Activated T-cell treated with anti-CD3 and anti-CD28 coated beads for 24 hours (primary cell): ENCODE results near the gene GRIK3.

Experiments used
- DNase-seq: peaks from one replicate; pipeline ENCODE4 v3.0.0-alpha.2; 2020; ENCODE audit warnings: low read depth

The GRIK3 gene

DNA sequence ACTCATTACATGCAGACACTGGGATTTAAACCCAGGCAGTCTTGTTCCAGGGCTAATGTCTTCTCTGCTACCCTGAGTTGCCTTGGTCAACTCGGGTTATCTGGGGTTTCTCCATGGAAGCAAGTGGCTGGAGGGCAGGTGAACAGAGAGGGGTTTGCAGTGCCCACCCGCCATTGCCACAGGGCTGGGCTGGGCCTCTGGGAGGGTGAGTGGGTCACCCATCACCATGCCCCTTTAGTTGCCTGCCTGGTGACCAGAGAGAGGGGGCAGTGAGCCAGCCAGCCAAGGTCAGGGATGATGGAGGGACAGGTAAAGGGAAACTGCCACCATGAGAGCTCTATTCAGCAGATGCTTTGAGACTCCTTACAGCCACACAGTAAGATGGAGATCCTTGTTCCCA is 53.2 kb downstream of the GRIK3 start:
- DNase-seq: no peak

DNA sequence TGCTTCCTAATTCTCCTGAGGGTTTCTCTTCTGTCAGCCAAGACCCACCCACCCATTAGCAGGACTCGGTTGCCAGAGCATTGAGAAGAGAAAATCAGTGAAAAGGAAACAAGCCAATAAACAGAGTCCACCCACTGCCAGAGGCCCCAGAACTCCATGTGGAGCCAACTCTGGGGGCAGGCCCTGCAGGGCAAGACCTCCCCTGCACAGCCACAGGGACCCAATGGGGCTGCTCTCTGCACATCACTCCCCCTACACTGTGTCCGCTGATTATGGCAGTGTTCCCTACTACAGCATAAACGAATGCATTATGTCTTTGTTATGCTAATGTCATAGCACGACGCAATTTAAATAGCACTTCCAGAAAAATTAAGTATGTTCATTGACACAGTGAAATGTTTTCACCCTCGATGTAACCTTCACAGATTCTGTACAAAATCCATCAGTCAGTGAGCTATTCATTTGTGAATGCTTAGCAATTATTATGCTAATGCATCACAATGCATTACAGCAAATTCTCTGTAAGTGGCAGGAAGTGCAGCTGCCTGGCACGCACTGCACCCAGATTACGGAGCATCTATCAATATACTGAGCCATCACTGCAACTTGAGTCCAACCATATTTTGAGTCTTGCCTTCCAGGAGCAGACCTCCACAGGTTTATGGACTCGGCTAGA is 56.4 kb downstream of the GRIK3 start:
- no peak for DNase-seq

DNA sequence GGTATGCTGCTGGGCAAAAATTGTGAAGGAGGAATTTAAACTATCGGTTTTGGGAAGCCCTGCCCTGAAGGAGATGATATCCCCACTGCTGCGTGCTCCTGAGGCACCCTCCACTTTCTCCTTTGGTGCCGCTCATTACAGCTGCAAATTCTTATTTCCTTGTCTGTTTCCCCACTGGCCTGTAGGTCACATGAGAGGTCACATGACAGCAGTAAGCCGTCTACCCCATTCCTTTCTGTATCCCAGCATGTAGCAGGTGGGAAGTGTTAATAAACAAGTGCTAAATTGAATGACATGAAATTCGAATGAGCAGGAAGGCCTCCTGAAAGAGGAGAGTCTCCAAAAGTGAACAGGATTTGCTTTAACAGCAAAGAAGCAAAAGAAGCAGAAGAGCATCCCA is 58.7 kb downstream of the GRIK3 start:
- no peak for DNase-seq

DNA sequence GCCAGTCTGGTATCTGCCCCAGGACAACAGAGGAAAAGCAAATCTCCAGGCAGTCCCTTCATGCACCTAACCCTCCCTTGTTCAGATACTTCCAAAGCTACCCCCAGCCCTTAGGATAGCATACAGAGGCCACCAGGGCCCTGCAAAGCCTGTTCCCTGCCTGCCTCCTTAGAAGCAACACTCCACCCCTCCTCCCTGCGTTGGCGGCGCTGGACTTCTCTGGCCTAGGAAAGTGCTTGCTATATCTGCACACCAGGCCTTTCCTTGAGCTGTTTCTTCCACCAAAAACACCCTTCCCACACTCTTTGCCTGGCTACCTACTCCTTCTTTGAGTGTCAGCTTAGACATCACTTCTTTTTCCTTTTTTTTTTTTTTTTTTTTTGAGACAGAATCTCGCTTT is 61.3 kb downstream of the GRIK3 start:
- DNase-seq: no peak

DNA sequence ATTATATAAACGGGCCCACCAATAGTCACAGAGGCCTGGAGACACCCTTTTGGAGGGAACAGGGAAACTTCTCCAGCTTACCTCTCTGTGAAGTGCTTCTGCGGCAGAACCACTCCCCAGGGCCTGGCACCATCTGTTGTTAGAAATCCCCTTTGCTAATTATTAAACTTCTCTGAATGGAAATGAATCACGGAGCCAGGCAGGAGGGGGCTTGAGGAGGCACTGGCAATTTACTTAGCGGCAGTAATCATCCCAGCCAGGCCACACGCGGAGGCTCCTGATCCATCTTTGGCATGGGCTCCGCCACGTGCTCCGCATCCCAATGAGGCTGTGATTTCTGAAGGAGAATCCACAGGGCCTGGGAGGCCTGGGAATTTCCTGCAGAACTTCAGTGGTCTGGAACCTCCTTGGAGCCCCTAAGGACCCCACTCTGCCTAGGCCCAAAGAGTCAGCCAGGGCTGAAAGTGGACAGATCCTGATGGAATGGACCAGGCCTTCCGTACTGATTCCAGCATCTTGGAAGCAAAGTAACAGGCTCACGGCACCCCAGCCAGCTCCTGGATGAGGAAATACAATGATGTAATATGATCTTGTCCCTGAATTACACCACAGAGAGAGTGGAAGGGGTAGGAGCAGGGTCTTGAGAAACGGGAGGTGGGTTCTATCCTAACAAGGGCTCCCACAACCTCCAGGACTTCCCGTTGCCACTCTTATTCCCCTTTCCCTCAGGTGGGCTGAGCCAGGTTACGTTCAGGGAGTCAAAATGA is 62.3 kb downstream of the GRIK3 start:
- DNase-seq: no peak

DNA sequence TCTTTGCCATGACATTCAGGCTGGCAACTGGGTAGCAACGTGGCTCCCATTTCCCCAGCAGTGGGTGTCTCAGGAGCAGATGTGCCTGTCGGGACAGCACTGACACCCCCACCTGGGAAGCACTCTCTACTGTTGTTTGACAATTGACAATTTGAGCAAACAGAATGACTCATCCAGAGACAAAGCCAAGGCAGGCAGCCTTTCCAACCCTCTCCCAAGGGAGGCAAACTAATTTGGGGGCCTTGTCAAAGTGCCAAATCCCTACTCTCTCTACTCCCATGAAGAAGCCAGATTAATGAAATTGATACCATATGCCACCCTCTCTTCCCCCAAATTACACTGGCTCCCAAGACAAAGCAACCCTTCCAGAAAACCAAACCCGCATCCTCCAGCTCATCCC is 65.6 kb downstream of the GRIK3 start:
- DNase-seq: no peak

DNA sequence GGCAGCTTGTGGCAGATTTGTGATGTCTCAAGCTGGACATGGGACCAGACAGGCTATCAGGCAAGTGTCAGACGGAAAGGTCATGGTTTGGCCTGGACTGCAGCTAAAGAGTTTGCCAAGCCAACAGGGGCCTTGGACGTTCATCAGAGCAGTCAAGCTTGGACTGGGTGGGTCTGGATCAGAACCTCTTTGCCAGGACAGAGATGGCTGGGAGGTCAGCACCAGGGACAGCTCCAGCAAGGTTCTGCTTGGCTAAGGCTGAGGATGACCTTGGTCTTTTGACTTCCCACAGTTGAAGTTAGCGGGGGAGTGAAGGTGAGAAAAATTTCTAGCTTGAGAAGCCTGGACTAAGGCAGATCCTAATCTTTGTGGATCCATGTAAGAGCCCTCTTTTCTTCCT is 68.1 kb downstream of the GRIK3 start:
- DNase-seq: no peak

DNA sequence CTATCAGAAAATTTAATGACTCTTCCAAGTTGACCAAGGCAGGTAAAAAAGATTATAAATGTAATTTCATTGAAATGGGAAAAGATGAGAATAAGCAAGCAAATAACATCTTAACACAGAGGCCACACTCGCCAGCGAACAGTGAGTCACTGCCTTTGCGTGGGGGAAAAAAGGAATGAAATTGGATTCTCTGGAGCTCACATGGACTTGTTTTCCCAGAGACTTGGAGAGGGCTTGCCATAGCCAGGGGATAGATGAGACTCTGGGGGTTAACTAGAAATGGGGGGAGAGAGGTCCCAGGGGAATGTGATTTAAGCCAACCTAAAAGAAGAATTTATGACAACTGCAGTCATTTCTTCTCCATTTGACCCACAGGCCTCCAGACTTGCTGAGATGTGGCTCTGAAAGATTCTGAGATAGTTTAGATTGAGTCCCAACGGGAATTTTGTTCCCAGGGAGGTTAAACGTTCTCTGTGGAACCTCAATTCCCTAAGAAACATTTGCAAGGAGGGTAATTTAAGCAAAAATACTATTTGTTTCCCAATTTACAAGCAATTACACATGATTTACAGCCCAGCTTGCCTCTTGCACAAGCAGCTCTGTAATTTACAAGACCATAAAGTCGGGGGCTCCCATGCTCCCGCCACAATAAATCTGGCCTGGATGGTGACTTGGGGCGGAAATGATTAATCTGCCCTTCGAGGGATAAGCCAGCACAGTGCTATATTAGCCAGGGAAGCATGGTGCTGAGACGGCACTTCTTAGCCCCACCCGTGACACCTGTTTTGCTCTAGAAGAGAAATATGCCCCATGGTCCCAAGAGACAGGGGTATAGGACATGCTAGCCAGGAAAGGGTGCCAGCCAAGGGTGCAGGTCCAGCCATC is 68.8 kb downstream of the GRIK3 start:
- DNase-seq: no peak

DNA sequence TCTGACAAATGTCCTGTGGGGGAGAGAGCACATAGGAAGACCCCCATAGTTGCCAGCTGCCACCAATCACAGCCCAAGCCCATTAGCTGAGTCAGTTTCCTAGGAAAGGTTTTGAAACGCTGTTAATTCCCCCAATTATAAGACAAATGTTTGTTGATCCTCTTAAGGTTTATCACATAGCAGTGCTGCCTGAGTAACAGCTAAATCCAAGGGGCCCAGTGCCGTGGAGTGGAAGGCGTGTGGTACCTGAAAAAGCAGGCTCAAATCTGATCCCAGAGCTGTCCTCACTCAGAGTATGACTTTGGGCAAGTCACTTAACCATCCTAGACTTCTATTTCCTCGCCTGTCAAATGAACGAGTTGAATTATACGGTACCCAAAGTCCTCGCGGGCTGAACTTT is 69.5 kb downstream of the GRIK3 start:
- no peak for DNase-seq

DNA sequence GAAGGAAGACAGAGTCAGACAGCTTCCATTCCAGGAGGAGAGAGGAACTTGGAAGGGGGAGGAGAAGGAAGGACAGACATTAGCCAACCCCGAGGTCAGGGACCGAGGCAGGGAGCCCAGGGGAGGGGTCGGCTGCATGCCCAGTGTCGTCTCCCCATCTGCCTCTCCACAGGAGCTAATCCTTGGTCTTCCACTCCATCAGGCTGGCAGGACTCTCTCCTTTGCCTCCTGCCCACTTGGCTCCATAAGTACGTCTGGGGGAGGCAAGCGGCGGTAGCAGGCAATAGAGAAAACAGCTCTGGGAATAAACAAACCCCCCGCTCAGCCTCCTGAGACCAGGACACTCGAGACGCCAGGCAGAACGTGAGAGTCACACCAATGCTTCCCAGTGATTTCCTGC is 71.3 kb downstream of the GRIK3 start:
- DNase-seq: no peak

DNA sequence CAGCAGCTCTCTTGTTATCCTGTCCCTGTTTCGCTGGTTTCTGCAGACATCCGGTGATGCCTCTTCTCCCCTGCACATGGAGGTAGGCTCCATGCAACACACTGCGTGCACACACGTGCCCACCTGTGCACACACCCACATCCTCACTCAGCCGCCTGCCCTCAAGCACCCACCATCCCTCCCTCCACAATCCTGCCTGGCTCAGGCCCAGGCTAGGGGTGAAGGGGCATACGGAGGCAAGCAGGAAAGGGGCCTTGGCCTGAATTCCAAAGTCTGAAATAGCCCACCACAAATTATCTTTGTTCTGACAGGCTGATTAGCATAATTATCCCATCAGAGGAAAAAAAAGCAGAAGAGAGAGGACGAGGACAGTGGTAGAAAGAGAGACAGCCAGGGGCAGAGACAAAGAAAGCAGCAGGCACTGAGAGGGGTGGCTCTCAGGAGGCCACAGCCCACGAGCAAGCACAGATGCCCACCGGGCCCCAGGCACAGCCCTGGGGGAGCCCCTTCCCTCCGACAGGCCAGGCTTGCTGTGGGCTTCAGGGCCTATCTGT is 73.2 kb downstream of the GRIK3 start:
- no peak for DNase-seq

DNA sequence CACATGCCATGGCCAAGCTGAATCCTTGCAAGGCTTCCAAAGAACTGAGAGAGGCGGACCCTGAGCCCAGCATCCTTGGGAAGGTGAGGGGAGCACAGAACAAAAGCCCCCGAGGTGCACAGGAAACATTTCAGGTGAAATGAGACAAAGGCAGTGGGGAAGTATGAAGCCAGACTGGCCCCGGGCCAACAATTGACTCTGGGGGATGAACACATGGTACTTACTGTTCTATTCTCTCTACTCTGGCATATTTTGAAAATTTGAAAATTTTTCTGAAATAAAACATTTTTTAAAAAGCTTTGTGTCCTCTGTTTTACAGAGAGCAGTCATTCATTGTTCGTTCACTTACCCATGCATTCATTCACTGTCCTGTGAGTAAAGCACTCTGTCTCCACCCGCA is 77.7 kb downstream of the GRIK3 start:
- no peak for DNase-seq

DNA sequence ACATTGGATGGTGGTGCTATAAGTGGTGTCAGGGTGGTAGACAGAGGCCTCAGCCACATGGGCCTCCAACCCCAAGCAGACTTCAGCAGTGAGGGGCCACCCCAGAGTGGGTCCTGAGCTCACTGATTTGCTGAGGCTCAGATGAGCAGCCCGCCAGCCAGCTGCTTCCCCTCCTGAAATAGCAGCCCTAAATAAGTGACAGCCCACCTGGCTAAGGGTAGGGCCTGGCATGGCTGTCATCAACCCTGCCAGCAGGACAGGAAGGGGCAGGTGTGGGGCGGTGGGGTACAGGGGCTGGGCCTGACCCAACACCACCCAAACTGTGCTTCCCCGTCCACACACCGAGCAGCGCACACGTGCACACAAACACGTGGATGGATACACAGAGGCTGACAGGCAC is 79.3 kb downstream of the GRIK3 start:
- DNase-seq: no peak

DNA sequence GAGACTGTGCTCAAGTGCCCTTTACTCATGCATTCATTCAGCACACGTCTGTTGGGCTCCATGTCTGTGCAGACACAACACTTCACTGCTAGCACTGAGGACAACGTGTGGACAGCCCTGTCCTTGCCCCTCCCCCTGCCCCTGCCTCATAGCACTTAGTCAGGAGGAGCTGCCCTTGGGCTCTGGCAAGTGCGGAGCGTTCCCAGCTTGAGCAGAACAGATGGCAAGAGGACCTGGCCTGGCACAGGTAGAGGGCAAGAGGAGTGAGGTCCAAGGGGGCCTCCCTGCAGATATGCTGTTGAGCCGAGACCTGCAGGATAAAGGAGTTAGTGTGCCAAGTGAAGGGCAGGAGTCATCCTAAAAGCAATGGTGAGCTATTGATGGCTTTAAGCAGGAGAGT is 81.3 kb downstream of the GRIK3 start:
- DNase-seq: no peak

DNA sequence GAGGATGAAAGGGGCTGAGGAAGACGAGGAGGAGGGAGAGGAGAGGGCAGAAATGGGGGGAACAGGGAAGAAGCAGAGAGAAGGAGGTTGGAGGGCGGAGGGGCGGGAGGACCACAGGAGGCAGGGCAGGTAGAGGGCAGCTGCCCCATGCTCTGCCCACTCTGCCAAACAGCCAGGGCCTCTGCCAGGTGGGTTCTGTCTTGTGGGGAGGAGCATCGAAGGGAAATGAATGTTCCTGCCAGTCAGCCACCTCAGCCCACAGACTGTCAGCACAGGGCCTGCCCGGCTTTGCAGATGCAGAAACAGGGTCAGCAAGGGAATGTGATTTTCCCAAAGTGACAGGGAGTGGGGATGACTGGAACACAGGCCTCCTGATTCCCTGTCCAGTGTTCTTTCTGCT is 82.6 kb downstream of the GRIK3 start:
- DNase-seq: no peak

DNA sequence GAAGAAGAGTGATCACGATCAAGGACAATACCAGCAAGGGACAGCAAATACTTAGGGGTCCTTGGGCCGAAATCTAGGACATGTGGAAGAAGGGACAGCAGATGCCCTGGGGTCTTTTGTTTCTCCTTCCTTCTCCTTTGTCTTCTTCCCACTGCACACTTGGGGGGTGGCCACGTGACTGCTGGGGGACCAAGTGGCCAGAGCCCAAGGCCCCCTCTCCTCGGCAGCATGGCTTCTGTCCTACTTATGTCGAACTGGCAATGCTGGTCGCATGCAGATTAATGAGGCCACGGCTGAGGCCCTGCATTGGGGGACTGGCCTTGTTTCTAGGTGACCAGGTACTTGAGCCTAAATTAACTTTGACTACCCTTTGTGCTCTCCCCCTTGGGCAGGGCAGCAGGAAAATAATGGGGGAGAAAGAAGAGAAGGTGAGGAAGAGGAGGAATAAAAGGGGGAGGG is 83.0 kb downstream of the GRIK3 start:
- DNase-seq: no peak

DNA sequence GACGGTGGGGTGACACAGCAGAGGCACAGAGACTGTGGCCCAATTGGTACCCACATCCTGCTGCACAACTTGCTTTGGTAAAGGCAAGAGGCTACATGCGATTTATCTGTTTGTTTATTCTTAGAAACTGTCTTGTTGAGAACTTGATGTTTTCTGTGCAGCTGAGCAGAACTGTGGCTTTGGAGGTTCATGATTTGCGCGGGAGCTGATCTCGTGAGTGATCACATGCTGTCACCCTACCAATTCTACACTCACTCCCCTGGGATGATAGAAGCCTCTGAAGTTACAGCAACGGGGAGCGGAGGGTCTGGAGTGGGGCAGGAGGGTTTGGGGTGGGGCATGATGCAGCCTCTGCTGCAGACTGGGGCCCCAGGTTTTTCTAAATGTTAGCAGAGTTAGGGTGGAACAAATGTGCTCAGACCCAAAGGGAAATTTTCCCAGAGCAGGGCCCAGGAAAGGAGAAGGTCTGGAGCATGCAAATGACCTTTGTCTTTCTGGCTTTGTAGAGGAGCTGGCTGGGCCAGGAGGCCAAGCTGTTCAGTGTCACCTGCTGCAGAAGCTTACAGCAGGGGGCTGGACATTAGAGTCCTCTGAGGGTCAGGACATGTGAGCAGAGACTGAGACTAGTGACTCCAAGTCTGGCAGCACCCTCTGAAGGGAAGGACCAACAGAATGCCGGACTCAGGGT is 83.6 kb downstream of the GRIK3 start:
- no peak for DNase-seq

DNA sequence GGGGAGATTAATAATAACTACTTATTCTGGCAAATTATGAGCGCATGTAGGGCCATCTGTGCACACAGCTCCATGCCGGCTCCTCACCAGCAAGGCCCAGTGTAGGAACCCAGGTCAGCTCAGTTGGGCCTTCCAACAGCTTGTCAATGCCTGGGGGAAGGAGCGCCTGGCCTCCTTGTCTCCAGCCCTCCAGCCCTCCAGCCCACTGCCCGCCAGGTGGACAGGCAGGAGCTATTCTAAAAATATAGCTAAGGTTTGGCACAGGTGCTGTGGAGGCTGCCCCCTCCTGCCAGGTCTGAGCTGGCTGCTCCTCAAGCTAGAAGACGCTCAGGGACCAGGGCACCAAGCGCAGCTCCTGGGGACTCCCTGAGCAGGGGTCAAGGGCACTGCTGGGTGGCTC is 85.7 kb downstream of the GRIK3 start:
- no peak for DNase-seq

DNA sequence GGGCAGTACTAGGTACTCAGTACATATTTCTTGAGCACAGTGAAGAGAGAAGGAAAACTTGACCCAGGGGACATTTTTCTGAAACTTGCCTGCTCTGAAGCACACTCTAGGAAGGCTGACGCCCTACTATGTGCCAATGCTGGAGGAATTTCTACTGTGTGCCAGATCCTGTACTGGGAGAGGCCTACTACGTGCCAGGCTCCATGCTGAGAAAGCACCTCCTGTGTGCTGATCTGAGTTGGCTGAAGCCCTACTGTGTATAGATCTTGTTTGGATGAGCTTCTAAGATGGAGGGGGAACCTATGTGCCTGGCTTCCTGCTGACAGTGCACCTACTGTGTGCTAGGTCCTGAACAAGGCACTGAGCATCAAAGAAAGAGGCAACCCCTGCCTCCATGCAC is 86.2 kb downstream of the GRIK3 start:
- no peak for DNase-seq

DNA sequence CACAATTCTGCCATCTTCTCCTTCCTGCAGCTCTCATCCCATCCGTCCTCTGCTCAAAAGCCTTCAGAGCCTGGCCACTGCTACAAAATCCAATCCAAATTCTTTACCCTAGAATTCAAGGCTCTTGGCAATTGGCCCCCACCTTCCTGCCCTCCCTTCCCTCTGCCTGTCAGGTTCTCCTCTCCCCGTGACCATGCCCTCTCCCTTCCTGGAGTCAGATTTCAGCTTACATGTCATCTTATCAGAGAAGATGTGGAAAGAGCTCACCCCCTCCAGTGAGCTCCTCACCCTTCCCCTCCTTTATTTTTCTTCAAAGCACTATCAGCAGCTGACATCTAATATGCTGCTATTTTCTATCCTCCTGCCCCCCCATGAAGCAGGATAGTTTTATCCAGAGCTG is 86.9 kb downstream of the GRIK3 start:
- no peak for DNase-seq

DNA sequence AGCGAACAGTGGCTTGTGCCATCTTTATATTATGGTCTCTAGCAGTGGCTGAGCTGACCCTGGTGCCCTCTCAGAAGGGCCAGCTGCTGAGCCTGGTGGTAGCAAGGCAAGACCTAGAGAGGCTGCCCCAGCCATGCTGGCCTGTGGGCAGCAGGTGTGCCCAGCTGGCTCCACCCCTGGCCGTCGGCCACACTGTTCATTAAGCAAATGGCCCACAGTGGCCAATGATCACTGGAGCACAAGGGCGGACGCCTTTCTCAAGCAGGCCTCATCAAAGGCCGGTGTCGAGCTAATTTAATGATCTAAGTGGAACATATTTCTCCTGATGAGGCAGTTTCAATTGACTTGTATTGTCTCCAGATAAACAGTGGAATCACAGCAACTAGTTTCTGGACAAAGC is 89.4 kb downstream of the GRIK3 start:
- DNase-seq: no peak

DNA sequence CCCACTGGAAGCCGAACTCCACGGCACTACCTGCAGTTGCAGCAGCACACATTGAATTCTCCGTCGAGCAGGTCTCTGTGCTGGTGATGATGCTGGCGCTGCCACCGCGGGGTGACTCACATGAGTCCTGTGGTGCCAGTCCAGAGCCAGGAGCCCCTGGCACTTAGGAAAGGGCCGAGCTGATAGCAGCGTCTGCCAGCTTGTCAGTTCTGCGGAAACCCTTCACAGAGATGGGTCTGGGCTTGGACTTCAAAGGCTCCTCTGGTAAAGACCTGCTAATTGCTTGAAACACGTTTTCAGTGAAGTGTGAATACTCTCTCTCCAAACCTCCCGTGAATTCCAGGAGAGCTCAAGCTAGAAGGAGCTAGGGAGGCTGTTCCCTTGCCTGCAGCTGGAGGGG is 92.2 kb downstream of the GRIK3 start:
- no peak for DNase-seq
